HG02798 (cell line): ENCODE results near the gene SERPINA10.
"Not testable (repeated sequence)": the region's sequence is repeated elsewhere in the genome, so short reads cannot be mapped to it uniquely, and the experiment has no call there.

ENCODE experiments used
- ATAC-seq: cut with Tn5 transposase; IDR thresholded peaks from one replicate; pipeline ENCODE4 v1.9.1; 2021; ENCODE audit warnings: mild to moderate bottlenecking; ENCODE audit not compliant: unreplicated experiment, poor library complexity

The SERPINA10 gene

GRCh38 chr14:94316692-94317091 lies 23.6 kb upstream of the SERPINA10 start:
- no peak for ATAC-seq

GRCh38 chr14:94314890-94315289 lies 21.8 kb upstream of the SERPINA10 start:
- ATAC-seq, result no peak

- no peak for ATAC-seq
These were observed 21.1 kb upstream of the SERPINA10 start for GRCh38 chr14:94313991-94314655.

- no peak for ATAC-seq
These were observed 19.6 kb upstream of the SERPINA10 start for GRCh38 chr14:94312481-94313246.

GRCh38 chr14:94310248-94310647 lies 17.2 kb upstream of the SERPINA10 start:
- ATAC-seq, result no peak

- no peak for ATAC-seq
These were observed 16.7 kb upstream of the SERPINA10 start for GRCh38 chr14:94309721-94310120.

- ATAC-seq, result no peak
These were observed 14.4 kb upstream of the SERPINA10 start for GRCh38 chr14:94307410-94307992.

- no peak for ATAC-seq
These were observed 13.2 kb upstream of the SERPINA10 start for GRCh38 chr14:94306047-94306978.

GRCh38 chr14:94305620-94306019 lies 12.6 kb upstream of the SERPINA10 start:
- ATAC-seq, result no peak

GRCh38 chr14:94304243-94304642 lies 11.2 kb upstream of the SERPINA10 start:
- ATAC-seq, result no peak

- no peak for ATAC-seq
These were observed 10.0 kb upstream of the SERPINA10 start for GRCh38 chr14:94303111-94303510.

- ATAC-seq, result no peak
These were observed 5.1 kb upstream of the SERPINA10 start for GRCh38 chr14:94298130-94298529.

GRCh38 chr14:94296181-94296545 lies 3.1 kb upstream of the SERPINA10 start:
- ATAC-seq, result not testable (repeated sequence)

- no peak for ATAC-seq
These were observed 2.5 kb upstream of the SERPINA10 start for GRCh38 chr14:94295360-94296180.

GRCh38 chr14:94293578-94293924 lies 483 bp upstream of the SERPINA10 start:
- ATAC-seq, result no peak

- no peak for ATAC-seq
These were observed 569 bp downstream of the SERPINA10 start for GRCh38 chr14:94292526-94292871.

- no peak for ATAC-seq
These were observed 1.1 kb downstream of the SERPINA10 start for GRCh38 chr14:94291906-94292525.

GRCh38 chr14:94291159-94291905 lies 1.7 kb downstream of the SERPINA10 start:
- ATAC-seq, result no peak

- ATAC-seq, result no peak
These were observed 2.9 kb downstream of the SERPINA10 start for GRCh38 chr14:94290197-94290596.
